Measurements from ENCODE around the gene MEF2D.
A peak's percentile ranks its signal among the peaks of the same experiment; 100 is the strongest.

Gene MEF2D

DNA sequence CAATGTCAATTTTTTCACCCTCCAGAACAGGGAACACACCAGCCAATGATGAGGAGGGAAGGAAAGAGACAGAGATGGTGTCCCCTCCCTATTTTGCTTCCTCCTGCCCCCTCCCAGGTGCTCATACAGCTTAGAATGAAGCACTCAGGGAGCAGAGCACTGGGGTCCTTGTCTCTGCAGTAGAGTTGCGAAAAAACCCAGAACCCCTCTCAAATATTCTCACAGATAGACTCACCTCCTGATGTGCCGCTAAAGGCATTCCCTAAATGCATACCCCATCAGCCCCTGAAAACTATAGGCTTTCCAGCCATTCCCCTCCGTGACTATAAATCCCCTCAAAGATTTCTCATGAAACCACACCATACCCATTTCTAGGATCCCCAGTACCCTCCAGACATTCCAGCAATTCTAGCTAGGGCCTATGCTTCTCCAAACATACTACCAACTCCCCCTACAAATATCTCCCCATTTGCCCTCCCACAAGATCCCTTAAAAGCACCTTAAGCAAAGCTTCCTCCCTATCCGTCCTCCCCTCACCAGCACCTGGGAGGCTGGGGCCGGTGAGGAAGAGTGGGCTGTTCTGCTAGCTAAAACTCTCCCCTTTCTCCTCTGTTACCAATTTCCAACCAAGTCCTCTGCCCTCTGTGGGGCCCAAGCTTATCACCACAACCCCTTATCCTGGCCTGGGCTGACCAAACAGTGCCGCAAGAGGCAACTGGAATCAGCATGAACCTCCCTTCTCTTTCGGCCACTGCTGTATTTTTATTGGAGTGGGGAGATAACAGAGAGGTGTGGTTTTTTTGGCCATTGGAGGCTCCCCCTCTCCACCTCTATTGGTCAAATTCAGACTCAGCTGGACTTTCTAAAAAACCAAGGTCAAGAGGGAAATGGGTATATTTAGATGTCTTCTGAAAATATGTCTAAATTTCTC is 76.9 kb downstream of the MEF2D start:
- no peak for DNase-seq

DNA sequence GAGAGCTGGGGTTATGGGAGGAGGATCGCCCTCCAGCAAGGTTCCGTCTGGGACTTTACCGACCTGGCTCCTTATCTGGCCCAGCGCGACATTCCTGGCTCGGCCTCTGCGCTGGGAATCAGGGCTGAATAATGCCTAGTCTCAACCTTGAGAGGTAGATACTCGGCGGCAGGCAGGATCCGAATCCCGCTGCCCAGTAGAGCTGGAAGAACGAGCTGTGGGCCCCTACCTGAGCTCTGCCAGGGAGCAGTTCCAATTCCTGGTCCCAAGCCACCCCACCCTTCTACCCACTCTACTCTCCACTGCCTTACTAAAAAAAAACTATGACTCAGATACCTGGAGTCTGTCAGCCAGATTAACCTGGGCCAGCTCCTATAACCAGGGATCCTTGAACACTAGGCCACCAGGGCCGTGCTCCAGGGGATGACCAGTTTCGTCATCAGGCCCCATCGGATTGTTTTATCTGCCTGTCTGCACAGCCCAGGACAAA is 77.9 kb downstream of the MEF2D start:
- no peak for DNase-seq

DNA sequence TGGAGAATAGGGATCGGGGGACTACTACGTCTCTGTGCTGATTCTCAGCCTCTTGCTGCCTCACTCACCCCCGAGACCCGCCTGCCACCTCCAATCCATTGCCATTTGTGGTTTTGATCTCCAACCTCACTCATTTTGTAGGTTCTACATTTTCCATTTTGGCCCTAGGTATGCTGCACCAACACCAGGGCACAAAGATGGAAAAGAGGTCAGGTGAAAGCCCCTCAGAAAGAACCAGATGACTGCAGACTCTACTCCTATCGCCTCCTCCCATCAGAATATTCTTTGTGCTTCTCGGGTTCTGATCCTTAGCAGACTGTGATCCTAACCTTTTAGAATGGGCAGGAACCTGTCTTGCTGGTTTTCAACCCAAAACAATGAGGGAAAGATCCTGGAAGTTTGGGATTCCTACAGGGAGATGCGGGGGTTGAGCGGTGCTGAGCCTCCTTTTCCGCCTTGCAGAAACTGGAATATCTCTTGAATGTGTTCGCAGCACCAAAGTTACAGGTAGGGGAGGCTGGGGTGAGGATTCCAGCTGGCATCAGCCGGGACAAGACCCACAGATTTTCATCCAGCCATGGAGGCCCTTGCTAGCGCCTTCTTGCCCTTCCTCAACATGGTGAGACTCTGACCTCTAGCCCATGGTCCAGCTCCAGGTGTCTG is 78.5 kb downstream of the MEF2D start:
- no peak for DNase-seq

DNA sequence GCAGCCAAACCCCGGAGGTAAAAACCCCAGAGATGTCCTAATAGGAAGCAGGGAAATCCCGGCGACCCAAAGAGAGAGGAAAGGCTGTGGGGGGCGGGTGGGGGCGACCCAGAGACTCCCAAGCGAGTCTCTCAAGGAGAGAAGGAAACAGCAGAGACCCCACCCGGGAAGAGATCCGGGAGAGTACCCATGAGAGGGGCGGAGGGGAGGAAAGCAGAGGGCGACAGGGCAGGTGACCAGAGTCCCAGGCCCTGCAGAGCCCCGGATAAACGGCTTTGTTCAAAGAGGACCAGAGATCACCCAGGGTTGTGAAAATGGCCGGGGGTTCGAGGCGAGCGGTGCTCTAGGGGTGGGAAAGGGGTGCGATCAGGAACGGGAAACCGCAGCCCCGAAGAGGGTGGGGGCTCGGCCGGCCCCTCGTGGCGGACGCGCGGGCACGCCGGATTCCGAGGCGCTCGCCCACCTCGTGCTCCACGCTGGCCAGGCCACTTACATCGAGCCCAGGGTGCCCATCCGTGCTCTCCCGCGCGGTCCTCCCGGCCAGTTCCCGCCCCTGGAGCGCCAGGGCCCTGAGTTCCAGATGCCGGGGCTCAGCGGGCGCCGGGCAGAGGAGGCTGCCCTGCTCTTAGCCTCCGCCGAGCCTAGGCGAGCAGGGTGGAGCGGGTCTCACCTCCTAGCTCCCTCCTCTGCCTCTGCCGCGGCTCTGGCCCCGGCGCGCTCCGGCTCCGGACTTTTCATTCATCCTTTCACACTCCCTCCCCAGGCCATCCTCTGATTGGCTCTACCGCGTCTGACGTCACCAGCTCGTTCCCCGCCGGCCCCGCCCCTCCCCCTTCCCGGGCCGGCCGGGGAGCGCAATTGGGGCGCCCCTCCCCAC is 79.3 kb downstream of the MEF2D start:
- peak; percentile 86 for DNase-seq

DNA sequence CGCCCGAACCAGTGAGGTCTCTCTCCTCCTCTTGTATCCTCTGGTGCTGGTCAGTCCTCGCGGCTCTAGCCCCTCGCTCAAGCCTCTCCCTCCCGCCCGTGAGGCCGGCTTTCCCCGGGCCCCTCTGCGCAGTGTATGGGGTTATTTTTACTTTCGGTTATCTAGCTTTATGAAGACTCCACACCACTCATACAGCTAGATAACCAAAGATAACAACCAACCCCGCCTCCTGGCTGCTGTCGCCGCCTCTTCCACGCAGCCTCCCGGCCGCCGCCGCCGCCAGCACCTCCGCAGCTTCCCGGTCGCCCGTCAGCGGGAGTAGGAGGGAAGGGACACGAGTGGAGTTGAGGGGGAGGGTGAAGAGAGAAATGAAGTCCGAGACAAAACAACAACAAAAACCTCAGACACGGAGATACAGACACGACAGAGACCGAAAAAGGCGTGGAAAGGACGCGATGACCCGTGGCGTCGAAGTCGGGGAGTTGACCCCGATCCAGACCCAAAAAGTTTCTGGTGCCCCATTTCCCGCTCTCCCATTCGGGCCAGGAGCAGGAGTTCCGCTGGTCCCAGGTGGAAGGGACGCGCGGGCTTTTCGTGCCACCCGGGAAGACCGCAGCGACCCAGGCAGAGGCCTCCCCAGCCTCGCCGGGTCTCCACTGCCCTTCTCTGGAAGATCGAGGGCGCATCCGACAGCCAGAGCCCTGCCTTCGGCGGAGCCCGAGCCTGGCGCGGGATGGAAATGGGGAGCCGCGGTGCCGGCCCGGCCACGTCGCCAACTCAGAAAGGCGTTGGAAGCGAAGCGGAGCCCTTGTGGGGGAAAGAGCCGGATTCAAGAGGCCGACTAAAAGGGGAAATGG is 80.1 kb downstream of the MEF2D start:
- peak; percentile 38 for DNase-seq

DNA sequence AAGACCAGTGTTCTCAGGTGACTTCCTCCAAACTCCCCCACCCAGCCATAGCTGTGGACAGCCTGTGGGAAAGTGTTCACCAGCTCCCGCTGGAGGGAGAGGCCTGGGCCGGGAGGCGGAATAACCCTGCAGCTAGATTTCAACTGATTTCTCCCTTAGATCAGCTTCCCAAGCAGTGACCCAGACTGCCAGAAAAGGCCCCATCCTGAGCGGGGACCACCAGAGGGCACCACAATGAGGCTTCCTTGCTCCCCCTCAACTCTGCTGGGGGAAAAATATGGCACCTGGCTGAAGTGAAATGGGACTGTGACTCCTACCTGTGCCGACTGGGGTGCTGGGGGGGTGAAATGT is 80.7 kb downstream of the MEF2D start:
- peak; percentile 19 for DNase-seq

DNA sequence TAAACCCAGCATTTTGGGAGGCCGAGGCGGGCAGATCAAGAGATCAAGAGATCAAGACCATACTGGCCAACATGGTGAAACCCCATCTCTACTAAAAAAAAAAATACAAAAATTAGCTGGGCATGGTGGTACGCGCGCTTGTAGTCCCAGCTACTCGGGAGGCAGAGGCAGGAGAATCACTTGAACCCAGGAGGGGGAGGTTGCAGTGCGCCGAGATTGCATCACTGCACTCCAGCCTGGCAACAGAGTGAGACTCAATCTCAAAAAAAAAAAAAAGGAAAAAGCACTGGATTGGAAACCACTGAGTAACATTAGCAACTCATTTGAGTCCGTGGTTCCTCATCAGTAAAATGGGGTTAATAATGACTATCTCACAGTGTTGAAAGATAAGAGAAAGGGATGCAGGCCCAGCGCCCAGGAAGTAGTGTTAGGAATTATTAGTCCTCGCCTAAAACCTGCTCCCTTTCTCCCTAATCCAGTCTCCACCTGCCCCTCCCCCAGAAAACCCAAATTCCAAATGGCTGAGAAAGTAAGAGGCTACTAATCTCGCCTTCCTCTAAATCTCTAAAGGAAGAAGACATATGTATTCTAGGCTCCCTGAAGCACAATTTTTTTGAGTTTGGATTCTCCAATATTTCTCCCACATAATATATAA is 82.0 kb downstream of the MEF2D start:
- no peak for DNase-seq

DNA sequence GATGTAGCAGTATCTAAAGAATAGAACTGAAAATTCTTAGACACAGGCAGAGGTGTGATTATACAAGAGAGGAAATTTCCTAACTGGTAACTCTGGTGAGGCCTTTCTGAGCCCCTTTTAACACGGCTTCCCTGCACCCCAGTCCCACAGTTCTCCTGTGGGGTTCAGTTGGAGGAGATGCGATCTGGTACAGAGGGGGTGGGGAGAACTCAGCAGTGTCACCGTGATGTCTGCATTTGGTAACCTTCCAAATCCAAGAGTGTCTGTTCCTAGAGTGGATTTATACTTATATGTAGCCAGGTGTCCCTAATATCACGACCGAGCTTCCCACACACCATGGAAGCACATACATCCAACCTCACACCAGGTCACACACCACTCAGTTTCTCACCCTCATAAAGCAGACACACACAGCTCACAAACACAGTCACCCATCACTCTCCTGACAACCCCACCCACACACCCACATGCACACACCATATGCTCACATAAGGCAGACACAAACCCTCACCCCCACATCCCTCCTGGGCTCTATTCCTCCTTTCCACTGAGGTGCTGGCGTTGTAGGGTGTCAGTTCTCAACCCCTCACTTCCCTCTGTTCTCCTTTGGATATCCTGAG is 83.1 kb downstream of the MEF2D start:
- no peak for DNase-seq

DNA sequence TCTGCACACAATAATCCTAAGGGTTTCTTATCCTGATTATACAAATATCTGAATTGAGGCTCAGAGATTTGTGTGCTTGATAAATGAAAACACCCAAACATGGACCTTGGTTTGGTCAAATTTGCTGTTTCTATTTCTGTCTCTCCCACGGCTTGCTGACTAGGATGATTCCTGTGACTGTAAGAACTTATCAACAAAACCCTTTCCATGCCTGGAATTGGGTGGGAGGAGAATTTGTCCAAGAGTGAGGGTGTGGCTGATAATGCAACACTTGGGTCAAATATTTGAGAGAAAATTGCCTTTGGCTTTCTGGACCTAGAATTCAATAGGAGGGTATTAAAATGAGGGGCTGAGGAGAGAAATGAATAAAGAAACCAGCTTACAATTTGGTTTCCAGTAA is 83.6 kb downstream of the MEF2D start:
- DNase-seq: no peak

DNA sequence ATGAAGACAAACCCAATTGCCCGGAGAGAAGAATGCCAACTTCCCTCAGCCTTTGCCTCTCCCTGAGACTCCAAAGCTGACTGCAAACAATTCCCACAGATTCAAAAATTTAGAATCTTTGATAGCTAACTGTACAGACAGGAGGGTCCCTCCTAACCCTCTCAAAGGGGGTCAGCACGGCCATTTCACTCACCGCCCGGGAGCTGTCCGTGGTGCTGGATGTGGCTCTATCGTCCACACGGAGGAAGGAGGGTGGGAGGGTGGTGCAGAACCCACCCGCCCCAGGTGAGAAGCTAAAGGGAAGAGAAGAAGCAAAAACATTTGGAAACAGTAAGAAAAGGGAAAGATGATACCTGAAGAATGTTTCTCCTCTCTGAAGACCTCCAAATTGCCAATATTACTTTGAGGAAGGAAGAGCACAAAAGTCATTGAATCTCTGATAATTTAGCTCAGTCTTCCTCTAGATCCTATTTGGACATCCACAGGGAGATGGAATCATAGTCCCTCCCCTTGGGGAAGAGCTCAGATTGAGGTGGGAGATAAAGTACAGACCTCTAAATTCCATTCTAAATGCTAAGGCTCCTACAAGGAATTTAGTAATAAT is 86.0 kb downstream of the MEF2D start:
- peak; percentile 66 for DNase-seq

Data from eye (tissue), 1 donor.